Measurements from ENCODE around the gene SLC10A7. TPM values are rescaled to one million over a fixed set of nuclear protein-coding genes. Genes with fewer than 3 reads are reported as not detected.

The SLC10A7 gene
- total RNA-seq, 1 experiment from 2014 or later = 3.9 TPM

- no peak for TF ChIP-seq CTCF (conservative IDR thresholded peaks at IDR 0.05)
- no peaks in the 10 kb centered on the region for H3K4me1 ChIP-seq (ENCODE audit: insufficient read depth, low read length)
- no peaks in the 10 kb centered on the region for H3K79me1 ChIP-seq (ENCODE audit: insufficient read depth, low read depth, low read length, poor library complexity, severe bottlenecking)
- no peak overlapping the region for H3K27ac Mint-ChIP-seq
- H3K4me1 Mint-ChIP-seq = no peaks in the 10 kb centered on the region
- no peak overlapping the region for H2BK15ac ChIP-seq (ENCODE audit: low read depth, low read length)
- no CpG with 5 or more reads among the region's 2 CpGs for WGBS (ENCODE audit: extremely low coverage, insufficient read length, low lambda C conversion rate)
- no peaks in the 10 kb centered on the region for H3K23me2 ChIP-seq (ENCODE audit: insufficient read length, low read depth, low read length, poor library complexity, severe bottlenecking)
- no peak overlapping the region for H3K23ac ChIP-seq (ENCODE audit: insufficient read length, low read depth, low read length)
- H3K79me2 ChIP-seq (ENCODE audit: insufficient read depth, low read length) = no peaks in the 10 kb centered on the region
- H2BK120ac ChIP-seq (ENCODE audit: low read depth, low read length, poor library complexity, severe bottlenecking) = no peak overlapping the region
- no peak overlapping the region for H3K14ac ChIP-seq (ENCODE audit: insufficient read depth, low read length)
- H2AK5ac ChIP-seq (ENCODE audit: insufficient read length, low read length) = no peak overlapping the region
- H3K27me3 ChIP-seq (ENCODE audit: insufficient read depth, low read length) = no peaks in the 10 kb centered on the region
- H3K9me3 Mint-ChIP-seq = no peaks in the 10 kb centered on the region
- DNase-seq = no peak
- peaks cover 5% of the 10 kb centered on the region for H3K27me3 Mint-ChIP-seq (ENCODE audit: low read depth)
- H2BK5ac ChIP-seq (ENCODE audit: insufficient read length, low read length) = no peak overlapping the region
- H3K4me3 Mint-ChIP-seq = no peak overlapping the region
- no peak overlapping the region for H2AFZ ChIP-seq (ENCODE audit: low read length)
- no peak overlapping the region for H3K27ac ChIP-seq (ENCODE audit: insufficient read length, low read depth, low read length)
- H2BK12ac ChIP-seq (ENCODE audit: insufficient read length, low read depth, low read length) = no peak overlapping the region
- no peak overlapping the region for H3K4ac ChIP-seq (ENCODE audit: low read depth, low read length)
- no peak overlapping the region for H3T11ph ChIP-seq (ENCODE audit: low read length)
- no peak overlapping the region for H4K91ac ChIP-seq (ENCODE audit: insufficient read length, low read depth, low read length)
- H3K56ac ChIP-seq (ENCODE audit: insufficient read length, low read depth, low read length) = no peak overlapping the region
- H3K36me3 Mint-ChIP-seq (ENCODE audit: insufficient read depth in 1 of 3, low read depth in 3 of 3) = no peaks in the 10 kb centered on the region
- no peak overlapping the region for H4K5ac ChIP-seq (ENCODE audit: insufficient read length, low read depth, low read length)
- no peaks in the 10 kb centered on the region for H3K9me3 ChIP-seq (ENCODE audit: control insufficient read depth, low read depth, low read length)
- H2BK20ac ChIP-seq (ENCODE audit: low read depth, low read length, poor library complexity, severe bottlenecking) = no peak overlapping the region
- no peak overlapping the region for H3K18ac ChIP-seq (ENCODE audit: insufficient read length, low read depth, low read length)
- no peak overlapping the region for H3K4me2 ChIP-seq (ENCODE audit: insufficient read depth, insufficient read length, low read length)
- no peak overlapping the region for H3K9ac ChIP-seq (ENCODE audit: extremely low read depth, insufficient read length, low read length)
- H4K8ac ChIP-seq (replicated peaks; ENCODE audit: insufficient read length, low read depth, low read length) = no peak overlapping the region
- H4K20me1 ChIP-seq (ENCODE audit: control insufficient read depth, insufficient read depth, insufficient read length) = no peaks in the 10 kb centered on the region
Measured at GRCh38 chr4:146210890-146211289, 310.9 kb downstream of the SLC10A7 start.
